H1 (cell line): ENCODE measurements around the gene SDHAF2. TPM values are rescaled to one million over a fixed set of nuclear protein-coding genes. Genes with fewer than 3 reads are reported as not detected.
A peak's percentile ranks its signal among the peaks of the same experiment; 100 is the strongest.
"Not testable (repeated sequence)": the region's sequence is repeated elsewhere in the genome, so short reads cannot be mapped to it uniquely, and the experiment has no call there.

Experiments
- CTCF ChIA-PET: fragments of 300-600 bp; sonication (Branson Sonifier 250); formaldehyde crosslinking; loops from one replicate; lab custom pipeline; 2021; ENCODE audit not compliant: partially characterized antibody; lab: Charles Lee
- POLR2A ChIA-PET: fragments of 300-600 bp; sonication (Branson Sonifier 250); formaldehyde crosslinking; loops from one replicate; lab custom pipeline; 2021; ENCODE audit warnings: inconsistent platforms; ENCODE audit not compliant: partially characterized antibody; lab: Charles Lee
- DNase-seq, 2 experiments: peaks; one replicate each; pipeline versions ENCODE4 v3.0.0 to v3.0.0-alpha.2; 2010 to 2022; ENCODE audit warnings: low spot score in 2 of 2, low read depth in 1 of 2, mixed read lengths in 1 of 2
- FAIRE-seq: peaks from 2 replicates; lab custom pipeline; 2011; peaks lifted over from hg19 to GRCh38; lab: Jason Lieb, UNC
- H2AFZ ChIP-seq: 2 replicates; pipeline ENCODE4 v1.8.1; 2012; ENCODE audit warnings: low read length, inconsistent platforms
- H2AK5ac ChIP-seq: 2 replicates; pipeline ENCODE4 v1.6.1; 2013; ENCODE audit warnings: low read depth, low read length
- H2BK120ac ChIP-seq: replicated peaks from 2 replicates; pipeline ENCODE3; 2013; ENCODE audit warnings: low read depth, low read length, inconsistent platforms
- H2BK12ac ChIP-seq: 2 replicates; pipeline ENCODE4 v1.6.1; 2013; ENCODE audit warnings: low read depth, low read length
- H2BK15ac ChIP-seq: 2 replicates; pipeline ENCODE4 v1.6.1; 2013; ENCODE audit warnings: low read length
- H2BK20ac ChIP-seq: 2 replicates; pipeline ENCODE4 v1.6.1; 2013; ENCODE audit warnings: low read length
- H2BK5ac ChIP-seq: 2 replicates; pipeline ENCODE4 v1.6.1; 2013; ENCODE audit warnings: low read depth, low read length
- H3K14ac ChIP-seq: 2 replicates; pipeline ENCODE4 v1.6.1; 2013; ENCODE audit warnings: inconsistent platforms; ENCODE audit not compliant: insufficient read length
- H3K18ac ChIP-seq: 2 replicates; pipeline ENCODE4 v1.6.1; 2013; ENCODE audit warnings: low read length; ENCODE audit errors: extremely low read depth
- H3K23ac ChIP-seq: 2 replicates; pipeline ENCODE4 v1.6.1; 2013; ENCODE audit warnings: inconsistent platforms; ENCODE audit not compliant: insufficient read length
- H3K23me2 ChIP-seq: 2 replicates; pipeline ENCODE4 v1.6.1; 2013; ENCODE audit warnings: low read depth, low read length
- H3K27ac ChIP-seq: 2 replicates; pipeline ENCODE4 v1.6.1; 2011; ENCODE audit warnings: low read depth, low read length, inconsistent platforms
- H3K27me3 ChIP-seq, 4 experiments: replicated peaks in 1 of 4; 1 replicate in 1 of 4; 2 replicates in 3 of 4; pipeline versions ENCODE4 v1.6.1 to v1.8.1; 2011 to 2013; ENCODE audit warnings: low read length in 3 of 4, mild to moderate bottlenecking in 3 of 4, inconsistent platforms in 2 of 4, mixed read lengths in 2 of 4, moderate library complexity in 1 of 4; ENCODE audit not compliant: control insufficient read depth in 3 of 4, insufficient read depth in 3 of 4; ENCODE audit errors: extremely low read depth in 1 of 4
- H3K36me3 ChIP-seq, 4 experiments: 2 replicates each; pipeline versions ENCODE4 v1.6.1 to v1.8.1; 2011 to 2013; ENCODE audit warnings: mild to moderate bottlenecking in 4 of 4, low read length in 3 of 4, moderate library complexity in 2 of 4, control low read depth in 1 of 4, inconsistent platforms in 1 of 4; ENCODE audit not compliant: insufficient read depth in 4 of 4, control insufficient read depth in 2 of 4
- H3K4ac ChIP-seq: replicated peaks from 2 replicates; pipeline ENCODE3; 2013; ENCODE audit warnings: low read length, low read depth, mixed read lengths, inconsistent platforms; ENCODE audit not compliant: insufficient read length
- H3K4me1 ChIP-seq, 4 experiments: replicated peaks in 1 of 4; 1 replicate in 1 of 4; 2 replicates in 3 of 4; pipeline versions ENCODE4 v1.6.1 to v1.8.1; 2011 to 2013; ENCODE audit warnings: low read length in 3 of 4, inconsistent platforms in 2 of 4, mixed read lengths in 1 of 4; ENCODE audit not compliant: insufficient read depth in 4 of 4, control insufficient read depth in 3 of 4
- H3K4me2 ChIP-seq, 2 experiments: 2 replicates each; pipeline versions ENCODE4 v1.6.1 to v1.8.1; 2011 to 2013; ENCODE audit warnings: low read depth in 2 of 2, low read length in 2 of 2, control low read depth in 1 of 2, inconsistent platforms in 1 of 2, mild to moderate bottlenecking in 1 of 2; ENCODE audit not compliant: insufficient read depth in 1 of 2
- H3K4me3 ChIP-seq, 4 experiments: fragments of 200-600, 300-600 bp in 1 of 4; sonication (generic), shearing (Covaris generic), sonication (Bioruptor Twin) in 1 of 4; 2 replicates each; pipeline versions ENCODE4 v1.5.1 to v1.8.1; 2011 to 2016; ENCODE audit warnings: low read length in 4 of 4, low read depth in 3 of 4, control low read depth in 2 of 4, inconsistent platforms in 2 of 4, mild to moderate bottlenecking in 2 of 4, mixed read lengths in 1 of 4, moderate library complexity in 1 of 4; ENCODE audit not compliant: insufficient read depth in 2 of 4; ENCODE audit errors: extremely low read depth in 1 of 4
- H3K56ac ChIP-seq: replicated peaks from 2 replicates; pipeline ENCODE3; 2013; ENCODE audit warnings: low read depth, mild to moderate bottlenecking, mixed read lengths, low read length, inconsistent platforms; ENCODE audit not compliant: insufficient read length
- H3K79me1 ChIP-seq: 2 replicates; pipeline ENCODE4 v1.6.1; 2013; ENCODE audit warnings: low read depth, low read length, control low read depth
- H3K79me2 ChIP-seq, 2 experiments: 2 replicates each; pipeline versions ENCODE4 v1.6.1 to v1.8.1; 2012 to 2013; ENCODE audit warnings: low read length in 2 of 2, mild to moderate bottlenecking in 2 of 2, inconsistent platforms in 1 of 2; ENCODE audit not compliant: insufficient read depth in 2 of 2, control insufficient read depth in 1 of 2
- H3K9ac ChIP-seq, 4 experiments: replicated peaks in 1 of 4; 1 replicate in 1 of 4; 2 replicates in 3 of 4; pipeline versions ENCODE4 v1.6.1 to v1.8.1; 2011 to 2013; ENCODE audit warnings: low read depth in 3 of 4, low read length in 3 of 4, control low read depth in 2 of 4, mild to moderate bottlenecking in 2 of 4, moderate library complexity in 2 of 4, inconsistent platforms in 1 of 4; ENCODE audit errors: extremely low read depth in 1 of 4
- H3K9me3 ChIP-seq, 2 experiments: 2 replicates each; pipeline versions ENCODE4 v1.6.1 to v1.8.1; 2012 to 2013; ENCODE audit warnings: mild to moderate bottlenecking in 2 of 2, moderate library complexity in 2 of 2, control low read depth in 1 of 2, inconsistent platforms in 1 of 2, low read depth in 1 of 2, low read length in 1 of 2, mixed read lengths in 1 of 2; ENCODE audit not compliant: insufficient read depth in 2 of 2
- H4K20me1 ChIP-seq, 2 experiments: replicated peaks in 1 of 2; 2 replicates each; pipeline versions ENCODE3 to v1.8.1; 2011 to 2013; ENCODE audit warnings: inconsistent platforms in 2 of 2, low read length in 2 of 2, mild to moderate bottlenecking in 1 of 2; ENCODE audit not compliant: insufficient read depth in 2 of 2, control insufficient read depth in 1 of 2
- H4K5ac ChIP-seq: 2 replicates; pipeline ENCODE4 v1.6.1; 2013; ENCODE audit warnings: low read length, low read depth, mixed read lengths, inconsistent platforms; ENCODE audit not compliant: insufficient read length
- H4K8ac ChIP-seq: 2 replicates; pipeline ENCODE4 v1.8.0; 2013; ENCODE audit warnings: mild to moderate bottlenecking, moderate library complexity, low read length, inconsistent platforms; ENCODE audit not compliant: insufficient read depth; ENCODE audit errors: extremely low read depth
- H4K91ac ChIP-seq: replicated peaks from 2 replicates; pipeline ENCODE3; 2013; ENCODE audit warnings: low read length, mixed read lengths, inconsistent platforms; ENCODE audit not compliant: insufficient read length
- BCL11A ChIP-seq, 2 experiments: IDR thresholded peaks; one replicate each; pipeline ENCODE4 v1.6.1; 2011; ENCODE audit warnings: low read depth in 2 of 2, low read length in 2 of 2, mild to moderate bottlenecking in 2 of 2
- CBX5 ChIP-seq: fragments of 300-800, 300-1000 bp; sonication (generic); IDR thresholded peaks from 2 replicates; pipeline ENCODE4 v1.7.1; 2016; ENCODE audit warnings: antibody characterized with exemption, low read length, low read depth
- GTF2F1 ChIP-seq: IDR thresholded peaks from 2 replicates; pipeline ENCODE4 v1.6.1; 2012; ENCODE audit warnings: low read depth, low read length, improper control_type of control experiment, borderline replicate concordance
- NRF1 ChIP-seq: IDR thresholded peaks from 2 replicates; pipeline ENCODE4 v1.6.1; 2011; ENCODE audit warnings: mild to moderate bottlenecking, low read depth, low read length, improper control_type of control experiment
- RBBP5 ChIP-seq: IDR thresholded peaks from 2 replicates; pipeline ENCODE4 v1.7.1; 2012; ENCODE audit warnings: low read depth, mild to moderate bottlenecking, inconsistent platforms, low read length, moderate library complexity, borderline replicate concordance
- RNF2 ChIP-seq: fragments of 200-900, 300-1000 bp; sonication (generic); IDR thresholded peaks from 2 replicates; pipeline ENCODE4 v1.7.1; 2016; ENCODE audit warnings: borderline replicate concordance, low read depth, mild to moderate bottlenecking, antibody characterized with exemption, low read length; ENCODE audit not compliant: poor library complexity, severe bottlenecking; ENCODE audit errors: missing control alignments
- SP1 ChIP-seq: IDR thresholded peaks from 2 replicates; pipeline ENCODE4 v1.6.1; 2011; ENCODE audit warnings: low read depth, low read length
- SP4 ChIP-seq: IDR thresholded peaks from 2 replicates; pipeline ENCODE4 v1.6.1; 2012; ENCODE audit warnings: low read length, inconsistent platforms
- SRF ChIP-seq: IDR thresholded peaks from 2 replicates; pipeline ENCODE4 v1.6.1; 2011; ENCODE audit warnings: mild to moderate bottlenecking, low read depth, low read length, moderate library complexity
- YY1 ChIP-seq: IDR thresholded peaks from 2 replicates; pipeline ENCODE4 v1.6.1; 2011; ENCODE audit warnings: low read depth, mild to moderate bottlenecking, low read length
- whole genome bisulfite sequencing, 2 experiments: shearing (Covaris generic) in 1 of 2; methylation state at CpG; one replicate each; pipeline versions ENCODE4 v1.1.6 to v1.1.7; 2013 to 2015; ENCODE audit warnings: low lambda C conversion rate in 2 of 2, mixed read lengths in 2 of 2, inconsistent platforms in 1 of 2, low coverage in 1 of 2, missing lambda C conversion rate in 1 of 2; ENCODE audit not compliant: insufficient replicate concordance in 2 of 2, insufficient coverage in 1 of 2, insufficient read length in 1 of 2; ENCODE audit errors: extremely low coverage in 1 of 2, missing lambda C conversion rate in 1 of 2; 5-methylcytosine and 5-hydroxymethylcytosine counted together
- polyA plus RNA-seq, 7 experiments: library from polyadenylated mRNA; depleted of rRNA in 3 of 7; stranded (reverse) in 5 of 7; unstranded in 2 of 7; fragments of >200 nt in 5 of 7; fragments of 200-250 nt in 2 of 7; gene quantifications; 1 replicate in 5 of 7; 2 replicates in 1 of 7; 4 replicates in 1 of 7; pipeline versions ENCODE4 v1.2.1 to v1.2.3, GENCODE V29; 2011 to 2013; ENCODE audit warnings: missing spikeins in 2 of 7, mixed read lengths in 2 of 7
- total RNA-seq: library from RNA; stranded (reverse); fragmentation: NEBNext Ultra II Directional; extraction: Animal tissue kit (Norgen Biotek cat#: 25700); gene quantifications from 2 replicates; pipeline ENCODE4 v1.2.1, GENCODE V29; 2021
- TF ChIP-seq, protein P1 (sequence below): IDR thresholded peaks from 2 replicates; pipeline ENCODE4 v1.6.1; 2011; ENCODE audit warnings: low read length, improper control_type of control experiment

The SDHAF2 gene
- total and polyA plus RNA-seq, 2 of the 8 experiments (the other 6 are each of a cell fraction or from before 2014, with no cell fraction given): 41.0 to 114 TPM

DNA sequence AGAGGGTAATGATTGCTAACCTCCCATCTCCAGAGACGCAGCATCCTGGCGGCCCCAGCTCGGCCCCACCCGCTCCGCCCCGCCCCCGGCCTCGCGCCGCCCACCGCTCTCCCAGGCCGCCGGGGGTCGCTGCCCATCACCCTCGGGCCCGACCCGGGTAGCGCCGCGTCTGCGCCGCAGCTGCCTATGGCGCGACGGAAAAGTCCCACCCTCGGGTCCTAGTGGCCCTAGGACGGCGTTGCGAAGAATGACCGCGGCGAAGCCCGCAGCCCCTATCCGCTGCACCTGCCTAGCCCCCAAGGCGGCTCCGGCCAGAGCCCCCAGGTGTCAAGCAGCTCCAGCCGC lies 606 bp upstream of the SDHAF2 start (continued):
- no peak for TF ChIP-seq CBX5
- TF ChIP-seq, protein P1, sequence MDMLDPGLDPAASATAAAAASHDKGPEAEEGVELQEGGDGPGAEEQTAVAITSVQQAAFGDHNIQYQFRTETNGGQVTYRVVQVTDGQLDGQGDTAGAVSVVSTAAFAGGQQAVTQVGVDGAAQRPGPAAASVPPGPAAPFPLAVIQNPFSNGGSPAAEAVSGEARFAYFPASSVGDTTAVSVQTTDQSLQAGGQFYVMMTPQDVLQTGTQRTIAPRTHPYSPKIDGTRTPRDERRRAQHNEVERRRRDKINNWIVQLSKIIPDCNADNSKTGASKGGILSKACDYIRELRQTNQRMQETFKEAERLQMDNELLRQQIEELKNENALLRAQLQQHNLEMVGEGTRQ: no peak
- no peak for TF ChIP-seq GTF2F1
- no peak for TF ChIP-seq SP4
- TF ChIP-seq NRF1: no peak
- TF ChIP-seq RBBP5: no peak
- no peak for TF ChIP-seq BCL11A (IDR thresholded peaks at IDR 0.05; ENCODE audit: low read depth in 2 of 2, low read length in 2 of 2)
- no peak for TF ChIP-seq SP1
- TF ChIP-seq YY1: no peak
- no peak for TF ChIP-seq RNF2
- TF ChIP-seq SRF: no peak

DNA sequence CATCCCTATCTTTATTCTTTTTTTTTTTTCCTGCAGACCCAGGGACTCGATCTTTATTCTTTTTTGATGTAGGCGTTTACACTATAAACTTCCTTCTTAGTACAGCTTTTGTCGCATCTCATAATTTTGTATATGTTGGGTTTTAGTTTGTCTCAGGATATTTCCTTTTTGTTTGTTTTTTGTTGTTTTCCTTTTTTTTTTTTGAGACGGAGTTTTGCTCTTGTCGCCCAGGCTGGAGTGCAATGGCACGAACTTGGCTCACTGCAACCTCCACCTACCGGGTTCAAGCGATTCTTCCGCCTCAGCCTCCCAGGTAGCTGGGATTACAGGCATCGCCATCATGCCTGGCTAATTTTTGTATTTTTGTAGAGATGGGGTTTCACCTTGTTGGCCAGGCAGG lies 915 bp downstream of the SDHAF2 start:
- H2BK12ac ChIP-seq, H3K27ac ChIP-seq, FAIRE-seq, H3K18ac ChIP-seq, H3K23ac ChIP-seq, H3K79me1 ChIP-seq, H2BK20ac ChIP-seq, H3K14ac ChIP-seq, H2BK15ac ChIP-seq, H3K4ac ChIP-seq, H2BK120ac ChIP-seq, H2BK5ac ChIP-seq, H3K9me3 ChIP-seq, H3K4me1 ChIP-seq, DNase-seq, H2AFZ ChIP-seq, H3K9ac ChIP-seq, H3K27me3 ChIP-seq, H3K56ac ChIP-seq, H4K91ac ChIP-seq, H4K8ac ChIP-seq, H4K5ac ChIP-seq, H2AK5ac ChIP-seq, H3K23me2 ChIP-seq: not testable (repeated sequence)
- H3K79me2 ChIP-seq: peaks cover 11 to 83% of the 10 kb centered on the region in 2 experiments
- ChIA-PET CTCF (interaction anchor here (1.1 kb wide), 1 partner anchor 45 kb away, joined by 3 read pairs; no protein-coding TSS in a partner anchor), POLR2A (interaction anchor here (0.9 to 8.0 kb wide), 10 partner anchors 9 to 136 kb away, joined by 3 to 94 read pairs (median 16); partner anchors contain the start of genes CYB561A3, TMEM138, TMEM216 and VWCE)
- peaks cover 4 to 11% of the 10 kb centered on the region in 2 experiments for H4K20me1 ChIP-seq
- WGBS, 2 experiments: 61% methylated on average over 8 of the region's 10 CpGs; no CpG with 5 or more reads in 1 of the 2 experiments
- peaks cover 14 to 30% (median 24%) of the 10 kb centered on the region in 4 experiments for H3K36me3 ChIP-seq
- peak overlapping the region; percentile 76 to 94 (median 89); a peak in 7 of 8 replicates for H3K4me3 ChIP-seq
- peak overlapping the region; percentile 30 to 73 for H3K4me2 ChIP-seq
